Cortex of kidney (tissue), 1 donor: ENCODE results near the gene TMEM80.

Experiments
- DNase-seq: peaks from one replicate; lab custom pipeline; 2025; lab: John Stamatoyannopoulos, UW

TMEM80 gene

DNA sequence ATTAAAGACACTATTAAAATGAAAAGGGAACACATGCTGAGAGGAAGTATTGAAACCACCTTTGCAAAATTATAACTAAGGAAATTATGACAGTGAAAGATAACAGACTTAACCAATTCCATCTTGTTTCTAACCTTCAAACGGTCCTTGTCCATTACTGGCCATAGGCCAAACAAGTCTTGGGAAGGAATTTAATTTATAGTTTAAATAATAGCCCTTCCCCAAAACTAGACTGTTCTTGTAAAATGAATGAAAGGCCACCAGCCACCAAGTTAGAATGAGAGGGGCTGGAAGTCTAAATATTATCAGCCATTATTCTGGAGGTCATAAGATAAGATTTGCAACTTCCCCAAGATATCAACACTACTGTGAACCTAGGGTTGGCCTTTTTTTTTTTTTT is 49.8 kb downstream of the TMEM80 start:
- no peak for DNase-seq

DNA sequence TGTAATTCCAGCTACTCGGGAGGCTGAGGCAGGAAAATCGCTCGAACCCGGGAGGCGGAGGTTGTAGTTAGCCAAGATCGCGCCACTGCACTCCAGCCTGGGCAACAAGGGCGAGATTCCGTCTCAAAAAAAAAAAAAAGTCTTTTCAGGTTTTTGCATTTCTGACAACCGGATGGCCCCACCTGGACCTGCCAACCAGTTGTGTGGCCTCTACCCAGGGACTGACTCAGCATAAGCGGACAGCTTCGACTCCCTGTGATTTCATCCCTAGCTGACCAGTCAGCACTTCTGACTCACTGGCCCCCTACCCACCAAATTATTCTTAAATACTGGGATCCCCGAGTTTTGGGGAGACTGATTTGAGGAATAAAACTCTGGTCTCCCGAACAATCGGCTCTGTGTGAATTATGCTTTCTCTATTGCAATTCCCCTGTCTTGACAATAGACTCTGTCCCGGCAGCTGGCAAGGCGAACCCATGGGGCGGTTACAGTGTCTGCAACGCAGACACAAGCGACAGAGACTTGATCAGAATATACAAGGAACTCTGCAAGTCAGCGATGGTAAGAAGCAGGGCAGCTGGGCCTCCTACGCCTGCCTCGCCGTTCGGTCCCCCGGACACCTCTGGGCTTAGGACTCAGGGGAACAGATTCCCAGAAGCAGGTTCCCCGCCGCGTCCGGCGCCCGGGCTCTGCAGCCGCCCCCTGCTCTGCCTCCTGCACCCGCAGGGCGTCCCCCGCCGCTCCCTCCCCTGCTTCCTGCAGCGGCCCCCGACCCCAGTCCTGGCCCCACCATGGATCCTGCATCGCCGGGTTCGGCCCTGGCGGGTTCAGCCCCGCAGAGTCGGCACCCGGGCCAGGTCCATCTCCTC is 50.9 kb downstream of the TMEM80 start:
- DNase-seq: no peak

DNA sequence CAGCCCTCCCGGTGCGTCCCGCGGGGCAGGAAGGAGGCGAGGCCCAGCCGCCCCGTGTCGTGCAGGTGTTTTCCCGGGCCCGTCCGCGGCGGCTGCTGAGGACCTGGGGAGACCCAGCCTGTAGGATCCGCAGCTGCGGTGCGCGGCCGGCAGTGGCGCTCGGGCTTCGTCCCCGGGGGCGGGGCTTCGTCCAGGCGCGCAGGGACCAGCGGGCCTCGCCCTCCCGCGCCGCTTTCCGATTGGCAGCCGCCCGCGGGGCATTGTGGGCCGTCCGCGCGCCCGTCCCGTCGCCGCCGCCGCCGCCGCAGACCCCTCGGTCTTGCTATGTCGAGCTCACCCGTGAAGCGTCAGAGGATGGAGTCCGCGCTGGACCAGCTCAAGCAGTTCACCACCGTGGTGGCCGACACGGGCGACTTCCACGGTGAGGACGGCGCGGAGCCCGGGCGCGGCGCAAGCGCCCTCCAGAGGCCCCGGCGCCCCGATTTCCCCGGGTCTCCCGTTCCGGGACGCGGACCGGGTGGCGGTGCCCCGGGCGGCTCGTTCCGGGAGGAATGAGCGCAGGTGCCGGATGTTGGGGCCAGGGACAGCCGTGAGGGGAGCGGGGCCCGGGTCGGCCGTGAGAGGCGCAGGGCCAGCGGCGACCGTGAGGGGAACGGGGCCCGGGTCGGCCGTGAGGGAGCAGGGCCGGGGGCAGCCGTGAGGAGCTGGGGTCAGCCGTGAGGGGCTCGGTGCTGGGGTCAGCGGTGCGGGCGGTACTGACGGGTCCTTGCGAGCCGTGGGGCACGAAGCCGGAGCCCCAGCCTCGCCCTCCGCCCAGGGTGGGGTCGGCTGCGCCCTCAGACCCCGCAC is 51.8 kb downstream of the TMEM80 start, which contains the start of gene TALDO1:
Gene TALDO1, plus strand, starts transcription at position 307 of the 849 bp plus-strand sequence. Its CDS starts 18 bp downstream, at position 325.
- DNase-seq: peak; percentile 51

DNA sequence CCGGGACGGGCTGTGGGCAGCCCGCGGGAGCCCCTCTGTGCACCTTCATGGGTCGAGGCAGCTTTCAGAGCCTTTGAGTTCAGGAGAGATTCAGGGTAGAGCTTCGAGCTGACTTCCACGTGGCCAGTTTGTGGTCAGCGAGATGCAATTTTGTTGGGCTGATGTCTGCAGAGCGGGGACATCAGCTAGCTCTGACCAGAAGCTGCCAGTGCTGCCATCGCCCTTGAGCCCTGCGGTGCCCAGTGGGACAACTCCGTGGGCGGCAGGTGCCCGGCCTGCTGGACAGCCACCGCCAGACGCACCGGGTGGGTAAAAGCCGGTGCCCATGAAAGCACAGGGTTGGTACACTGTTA is 52.4 kb downstream of the TMEM80 start:
- no peak for DNase-seq

DNA sequence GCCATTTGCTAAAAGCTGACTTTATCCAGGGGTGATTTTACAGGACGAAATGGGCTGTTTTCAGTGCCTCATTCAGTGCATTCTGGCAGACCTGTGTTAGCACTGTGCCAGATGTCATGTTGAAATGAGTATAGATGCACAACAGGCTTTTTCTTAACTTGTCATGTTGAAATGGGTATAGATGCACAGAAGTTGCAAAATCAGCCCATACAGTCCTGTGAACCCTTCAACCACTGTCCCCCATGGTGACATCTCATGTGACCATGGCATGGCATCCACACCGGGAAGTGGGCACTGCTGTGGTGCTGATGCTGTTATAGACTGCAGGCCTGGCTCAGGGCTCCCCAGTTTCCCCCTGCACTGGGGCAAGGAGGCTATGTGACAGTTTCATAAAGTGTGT is 54.1 kb downstream of the TMEM80 start:
- DNase-seq: no peak
